ENCODE results near the gene CHSY1. TPM values are rescaled to one million over a fixed set of nuclear protein-coding genes. Genes with fewer than 3 reads are reported as not detected.

CHSY1 gene
- total and polyA plus RNA-seq, 2 of the 4 experiments (the other 2 are of a cell fraction): 40.9 to 53.2 TPM

GRCh38 chr15:101215681-101216080, 36.2 kb downstream of the CHSY1 start:
- BruUV-seq (replicated peaks): no TSS peak
- no CpG with 5 or more reads among the region's 4 CpGs for WGBS, 2 experiments (ENCODE audit: extremely low coverage in 2 of 2, insufficient read length in 1 of 2)

More at GRCh38 chr15:101215681-101216080, 36.2 kb downstream of the CHSY1 start:
- Histone ChIP-seq H3K79me1 (ENCODE audit: low read depth in 1 of 2, low read length in 2 of 2) (peaks cover 3 to 71% of the 10 kb centered on the region in 2 experiments; a peak in 2 of 4 replicates), H3K18ac (ENCODE audit: low read depth, low read length) (no peak overlapping the region), H3K14ac (replicated peaks; ENCODE audit: low read depth, low read length) (no peak overlapping the region), H3K23ac (ENCODE audit: low read depth, low read length) (no peak overlapping the region), H3K36me3 (ENCODE audit: control insufficient read depth, insufficient read depth, low read length) (peaks cover 16% of the 10 kb centered on the region), H3K27me3 (ENCODE audit: control insufficient read depth, insufficient read depth, low read length) (no peaks in the 10 kb centered on the region), H4K5ac (ENCODE audit: low read depth, low read length) (no peak overlapping the region), H2BK20ac (ENCODE audit: low read depth, low read length) (no peak overlapping the region), H3K56ac (ENCODE audit: extremely low read depth, insufficient read depth, low read length) (no peak overlapping the region), H2AK9ac (replicated peaks; ENCODE audit: low read depth, low read length, poor library complexity) (no peak overlapping the region), H3K4me3 (ENCODE audit: insufficient read depth, low read depth, low read length) (no peak overlapping the region), H3K9me1 (ENCODE audit: insufficient read depth, low read length) (peaks cover 30% of the 10 kb centered on the region), H3K27ac (ENCODE audit: insufficient read depth, low read length) (no peak overlapping the region), H3K9ac (ENCODE audit: low read depth, low read length) (no peak overlapping the region), H4K91ac (ENCODE audit: insufficient read depth, low read depth, low read length) (no peak overlapping the region), H2BK15ac (ENCODE audit: low read depth, low read length) (no peak overlapping the region), H2BK5ac (ENCODE audit: low read depth, low read length, poor library complexity, severe bottlenecking) (peak overlapping the region; percentile 15), H3K4me1 (ENCODE audit: control insufficient read depth, insufficient read depth, low read length) (peaks cover 17% of the 10 kb centered on the region), H2AK5ac (ENCODE audit: low read depth, low read length) (no peak overlapping the region), H3K4ac (ENCODE audit: low read depth, low read length) (no peak overlapping the region), H2BK120ac (ENCODE audit: low read depth, low read length) (no peak overlapping the region), H3K4me2 (ENCODE audit: low read depth, low read length) (no peak overlapping the region; the same call in 1 of the 2 replicates), H3K9me3 (ENCODE audit: control insufficient read depth, insufficient read depth, low read length) (no peaks in the 10 kb centered on the region), H2AFZ (replicated peaks; ENCODE audit: low read length, poor library complexity) (no peak overlapping the region), H4K20me1 (ENCODE audit: insufficient read depth, low read length) (peaks cover 87% of the 10 kb centered on the region), H4K8ac (ENCODE audit: low read depth in 2 of 2, low read length in 2 of 2) (no peak overlapping the region)
- dilution Hi-C loops (cut with HindIII; ENCODE audit: low sequenced_read_pairs, unreplicated experiment): no loop called here
- ChIA-PET POLR2A (ENCODE audit: unreplicated experiment) (no interaction called here), CTCF (interaction anchor here (1.0 to 2.0 kb wide), 2 partner anchors 16 to 37 kb away, joined by 4 to 6 read pairs; partner anchors contain the start of gene CHSY1)
- no peak for DNase-seq
- in situ Hi-C loops (cut with MboI; ENCODE audit: low sequenced_read_pairs): no loop called here
- no peak for ATAC-seq (ENCODE audit: low read depth)
- no peak for TF ChIP-seq BHLHE40 (IDR thresholded peaks at IDR 0.05; ENCODE audit: low read depth, low read length)
- no peak for TF ChIP-seq ELK1 (IDR thresholded peaks at IDR 0.05; ENCODE audit: borderline replicate concordance, low read depth, low read length)
- TF ChIP-seq NFE2L2 (IDR thresholded peaks at IDR 0.05; ENCODE audit: low read depth, low read length): no peak
- no peak for TF ChIP-seq MAFK (IDR thresholded peaks at IDR 0.05; ENCODE audit: low read depth, low read length)
- no peak for TF ChIP-seq POLR2A (IDR thresholded peaks at IDR 0.05; ENCODE audit: low read depth, low read length)
- no peak for TF ChIP-seq MAZ (IDR thresholded peaks at IDR 0.05; ENCODE audit: borderline replicate concordance, low read depth, low read length)
- no peak for TF ChIP-seq RCOR1 (IDR thresholded peaks at IDR 0.05; ENCODE audit: insufficient replicate concordance, low read length)
- TF ChIP-seq RAD21 (IDR thresholded peaks at IDR 0.05; ENCODE audit: low read length): no peak
- TF ChIP-seq RFX5 (IDR thresholded peaks at IDR 0.05; ENCODE audit: low read depth, low read length): no peak
- TF ChIP-seq SMC3 (IDR thresholded peaks at IDR 0.05; ENCODE audit: low read depth, low read length): no peak
- TF ChIP-seq CEBPB (IDR thresholded peaks at IDR 0.05; ENCODE audit: low read depth, low read length): no peak
- no peak for TF ChIP-seq CHD1 (IDR thresholded peaks at IDR 0.05; ENCODE audit: low read depth, low read length)
- TF ChIP-seq MXI1 (IDR thresholded peaks at IDR 0.05; ENCODE audit: borderline replicate concordance, low read depth, low read length): no peak
- no peak for TF ChIP-seq USF2 (IDR thresholded peaks at IDR 0.05; ENCODE audit: low read depth, low read length)
- no peak for TF ChIP-seq FOS (IDR thresholded peaks at IDR 0.05; ENCODE audit: low read depth, low read length)
- no peak for TF ChIP-seq CTCF (conservative IDR thresholded peaks at IDR 0.05; ENCODE audit: low read depth, low read length)
- intact Hi-C loops (cut with micrococcal nuclease): no loop called here
